ENCODE data around the gene TRIM24. TPM values are rescaled to one million over a fixed set of nuclear protein-coding genes. Genes with fewer than 3 reads are reported as not detected.

The TRIM24 gene
- total and polyA plus RNA-seq, 2 experiments from 2014 or later: 3.4 to 7.5 TPM

DNA sequence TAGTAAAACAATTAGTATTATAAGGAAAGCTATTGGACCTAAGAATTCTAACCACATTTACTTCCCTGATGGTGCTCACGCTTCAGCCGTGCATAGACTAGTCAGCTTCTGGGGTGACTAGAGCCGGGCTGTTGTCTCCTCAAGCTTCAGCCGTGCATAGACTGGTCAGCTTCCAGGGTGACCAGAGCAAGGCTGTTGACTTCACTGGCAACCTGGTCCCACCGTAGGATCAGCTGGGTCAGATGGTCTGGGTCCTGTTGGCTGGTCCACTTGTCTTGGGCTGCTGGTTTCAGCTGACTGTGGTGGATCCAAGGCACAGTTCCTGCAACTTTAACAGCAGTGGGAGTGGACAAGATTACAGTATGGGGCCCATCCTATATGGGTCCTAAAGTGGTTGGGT is 99.4 kb downstream of the TRIM24 start:
- H2AFZ ChIP-seq: no peak overlapping the region
- 99 to 100% methylated on average over 5 of the region's 5 CpGs for WGBS, 2 experiments (ENCODE audit: low coverage in 1 of 2, low lambda C conversion rate in 2 of 2, missing lambda C conversion rate in 2 of 2)
- peaks cover 5% of the 10 kb centered on the region for H3K9me3 ChIP-seq (ENCODE audit: low read depth)
- no peak overlapping the region for H3K4me3 ChIP-seq
- no peaks in the 10 kb centered on the region for H4K20me1 ChIP-seq (ENCODE audit: insufficient read depth)
- no peaks in the 10 kb centered on the region for H3K79me2 ChIP-seq (ENCODE audit: insufficient read depth)
- no peak for DNase-seq
- H3K27me3 ChIP-seq (replicated peaks; ENCODE audit: insufficient read depth): no peaks in the 10 kb centered on the region
- no peak overlapping the region for H3K4me2 ChIP-seq (ENCODE audit: unreplicated experiment)
- no peaks in the 10 kb centered on the region for H3K9me2 ChIP-seq (ENCODE audit: insufficient read depth)
- no peak overlapping the region for H3K27ac ChIP-seq
- in situ Hi-C loops (cut with MboI): no loop called here
- peaks cover 45% of the 10 kb centered on the region for H3K36me3 ChIP-seq (ENCODE audit: low read depth)
- no peaks in the 10 kb centered on the region for H3K4me1 ChIP-seq (ENCODE audit: insufficient read depth)
- no peak overlapping the region for H3K9ac ChIP-seq
- no peaks in the 10 kb centered on the region for H3F3A ChIP-seq (ENCODE audit: insufficient read depth)
- TF ChIP-seq EZH2phosphoT487 (IDR thresholded peaks at IDR 0.05; ENCODE audit: insufficient read depth, low read depth): no peak

- H3K4me1 ChIP-seq (ENCODE audit: insufficient read depth): no peaks in the 10 kb centered on the region
- H3K4me3 ChIP-seq: no peak overlapping the region
- no peaks in the 10 kb centered on the region for H3K79me2 ChIP-seq (ENCODE audit: insufficient read depth)
- no peaks in the 10 kb centered on the region for H3F3A ChIP-seq (ENCODE audit: insufficient read depth)
- no peak overlapping the region for H3K9ac ChIP-seq
- peaks cover 12% of the 10 kb centered on the region; the same call in 1 of the 2 replicates for H3K36me3 ChIP-seq (ENCODE audit: low read depth)
- no peaks in the 10 kb centered on the region for H3K9me2 ChIP-seq (ENCODE audit: insufficient read depth)
- TF ChIP-seq EZH2 (IDR thresholded peaks at IDR 0.05; ENCODE audit: insufficient read depth, poor library complexity, severe bottlenecking): no peak
- no peak for TF ChIP-seq EZH2phosphoT487 (IDR thresholded peaks at IDR 0.05; ENCODE audit: insufficient read depth, low read depth)
- H2AFZ ChIP-seq: no peak overlapping the region
- in situ Hi-C loops (cut with MboI): no loop called here
- H3K27ac ChIP-seq: no peak overlapping the region
- no peak overlapping the region for H3K4me2 ChIP-seq (ENCODE audit: unreplicated experiment)
- H4K20me1 ChIP-seq (ENCODE audit: insufficient read depth): no peaks in the 10 kb centered on the region
- no peaks in the 10 kb centered on the region for H3K27me3 ChIP-seq (replicated peaks; ENCODE audit: insufficient read depth)
- no peak for DNase-seq
- WGBS, 2 experiments (ENCODE audit: low coverage in 1 of 2, low lambda C conversion rate in 2 of 2, missing lambda C conversion rate in 2 of 2): 92 to 99% methylated on average over 4 of the region's 4 CpGs
- H3K9me3 ChIP-seq (ENCODE audit: low read depth): no peaks in the 10 kb centered on the region
These were observed 103.7 kb downstream of the TRIM24 start for GRCh38 chr7:138563808-138564207.

DNA sequence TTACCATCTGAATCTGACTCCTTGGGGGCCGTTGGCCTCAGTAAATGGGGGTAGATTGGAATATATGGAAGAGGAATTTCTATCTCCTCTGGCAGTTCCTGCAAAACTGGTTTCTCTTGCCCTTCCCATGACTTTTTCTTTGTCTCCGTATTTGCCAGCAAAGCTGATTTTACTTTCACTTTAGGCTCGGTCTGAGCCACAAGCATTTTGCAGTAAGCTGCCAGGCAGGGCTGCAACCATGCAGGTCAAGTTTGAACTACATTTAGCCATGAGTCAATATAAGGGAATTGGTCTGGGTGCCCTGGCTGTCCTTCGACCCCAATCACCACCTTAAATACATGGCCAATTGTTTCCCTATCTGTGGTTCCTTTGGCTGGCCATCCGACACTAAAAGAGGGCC is 104.3 kb downstream of the TRIM24 start:
- Histone ChIP-seq H3K36me3 (ENCODE audit: low read depth) (peaks cover 15% of the 10 kb centered on the region; the same call in 1 of the 2 replicates), H3K27ac (no peak overlapping the region)

DNA sequence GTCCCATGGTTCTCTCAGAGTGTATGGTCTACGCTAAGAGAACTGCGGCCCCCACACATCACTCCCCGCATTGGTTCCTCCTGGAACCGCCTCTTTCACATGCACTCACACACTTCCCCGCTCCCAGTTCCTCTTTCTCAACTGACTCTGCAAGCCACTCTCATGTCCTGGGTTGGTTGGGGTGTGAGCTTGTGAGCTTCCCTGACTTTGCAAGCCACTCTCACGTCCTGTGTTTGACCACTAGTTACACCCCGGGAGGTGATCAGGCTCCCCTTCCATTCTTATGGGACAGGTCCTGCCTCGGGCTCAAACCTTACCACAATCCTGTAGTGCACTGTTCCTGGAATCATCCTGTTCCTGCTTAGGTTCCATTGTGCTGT is 105.0 kb downstream of the TRIM24 start:
- no peaks in the 10 kb centered on the region for H3K4me1 ChIP-seq (ENCODE audit: insufficient read depth)
- H4K20me1 ChIP-seq (ENCODE audit: insufficient read depth): no peaks in the 10 kb centered on the region
- no peak overlapping the region for H3K9ac ChIP-seq
- in situ Hi-C loops (cut with MboI): no loop called here
- H3K36me3 ChIP-seq (ENCODE audit: low read depth): peaks cover 17% of the 10 kb centered on the region; the same call in 1 of the 2 replicates
- no peak overlapping the region for H3K4me3 ChIP-seq
- no peak overlapping the region for H3K27ac ChIP-seq
- H3K9me3 ChIP-seq (ENCODE audit: low read depth): no peaks in the 10 kb centered on the region
- no peak for TF ChIP-seq EZH2 (IDR thresholded peaks at IDR 0.05; ENCODE audit: insufficient read depth, poor library complexity, severe bottlenecking)
- no peak for TF ChIP-seq EZH2phosphoT487 (IDR thresholded peaks at IDR 0.05; ENCODE audit: insufficient read depth, low read depth)
- WGBS, 2 experiments (ENCODE audit: low coverage in 1 of 2, low lambda C conversion rate in 2 of 2, missing lambda C conversion rate in 2 of 2): 99% methylated on average over 8 of the region's 8 CpGs
- no peaks in the 10 kb centered on the region for H3F3A ChIP-seq (ENCODE audit: insufficient read depth)
- no peak for DNase-seq
- no peaks in the 10 kb centered on the region for H3K9me2 ChIP-seq (ENCODE audit: insufficient read depth)
- no peak overlapping the region for H3K4me2 ChIP-seq (ENCODE audit: unreplicated experiment)
- no peak overlapping the region for H2AFZ ChIP-seq
- no peaks in the 10 kb centered on the region for H3K27me3 ChIP-seq (replicated peaks; ENCODE audit: insufficient read depth)
- H3K79me2 ChIP-seq (ENCODE audit: insufficient read depth): no peaks in the 10 kb centered on the region

More for the DNA sequence above, 104.3 kb downstream of the TRIM24 start:
- H3K4me3 ChIP-seq: no peak overlapping the region
- TF ChIP-seq EZH2phosphoT487 (IDR thresholded peaks at IDR 0.05; ENCODE audit: insufficient read depth, low read depth) (no peak), EZH2 (IDR thresholded peaks at IDR 0.05; ENCODE audit: insufficient read depth, poor library complexity, severe bottlenecking) (no peak)
- H3K27me3 ChIP-seq (replicated peaks; ENCODE audit: insufficient read depth): no peaks in the 10 kb centered on the region
- in situ Hi-C loops (cut with MboI): no loop called here
- H3K4me1 ChIP-seq (ENCODE audit: insufficient read depth): no peaks in the 10 kb centered on the region
- H2AFZ ChIP-seq: no peak overlapping the region
- WGBS, 2 experiments (ENCODE audit: low coverage in 1 of 2, low lambda C conversion rate in 2 of 2, missing lambda C conversion rate in 2 of 2): 97% methylated on average over 5 of the region's 5 CpGs
- H3K9me2 ChIP-seq (ENCODE audit: insufficient read depth): no peaks in the 10 kb centered on the region
- H3K9ac ChIP-seq: no peak overlapping the region
- H3K9me3 ChIP-seq (ENCODE audit: low read depth): no peaks in the 10 kb centered on the region
- DNase-seq: no peak
- no peaks in the 10 kb centered on the region for H3F3A ChIP-seq (ENCODE audit: insufficient read depth)
- H3K4me2 ChIP-seq (ENCODE audit: unreplicated experiment): no peak overlapping the region
- no peaks in the 10 kb centered on the region for H4K20me1 ChIP-seq (ENCODE audit: insufficient read depth)
- no peaks in the 10 kb centered on the region for H3K79me2 ChIP-seq (ENCODE audit: insufficient read depth)

Data from GM23248 (cell line).